GM19193 (cell line): ENCODE results near the gene OR13F1.

ENCODE experiments used
- POLR2A ChIP-seq: IDR thresholded peaks from 4 replicates; pipeline ENCODE4 v1.6.1; 2011; ENCODE audit not compliant: insufficient read depth, insufficient read length; ENCODE audit errors: extremely low read depth

OR13F1 gene, protein sequence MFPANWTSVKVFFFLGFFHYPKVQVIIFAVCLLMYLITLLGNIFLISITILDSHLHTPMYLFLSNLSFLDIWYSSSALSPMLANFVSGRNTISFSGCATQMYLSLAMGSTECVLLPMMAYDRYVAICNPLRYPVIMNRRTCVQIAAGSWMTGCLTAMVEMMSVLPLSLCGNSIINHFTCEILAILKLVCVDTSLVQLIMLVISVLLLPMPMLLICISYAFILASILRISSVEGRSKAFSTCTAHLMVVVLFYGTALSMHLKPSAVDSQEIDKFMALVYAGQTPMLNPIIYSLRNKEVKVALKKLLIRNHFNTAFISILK

GRCh38 chr9:104503963-104504362 lies at the start of gene OR13F1:
Gene OR13F1 (plus strand): TSS chr9:104504263. CDS start chr9:104504263, 0 bp downstream.
- no peak for TF ChIP-seq POLR2A

GRCh38 chr9:104456831-104457230 lies 47.2 kb upstream of the OR13F1 start:
- no peak for TF ChIP-seq POLR2A

DNA sequence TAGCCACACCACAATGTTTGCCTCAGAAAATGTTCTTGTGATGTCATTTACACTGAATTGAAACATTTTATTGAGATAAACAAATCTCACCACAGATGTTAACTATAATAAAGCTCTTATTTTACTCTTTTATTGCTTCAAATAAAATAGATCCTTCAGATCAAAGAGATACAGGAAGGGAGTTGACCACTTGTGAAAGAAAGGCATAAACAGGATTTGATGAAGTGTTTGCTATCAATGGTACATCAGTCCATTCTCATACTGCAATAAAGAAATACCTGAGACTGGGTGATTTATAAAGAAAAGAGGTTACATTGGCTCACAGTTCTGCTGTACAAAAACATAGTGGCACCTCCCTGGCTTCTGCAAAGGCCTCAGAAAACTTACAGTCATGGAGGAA lies 40.2 kb upstream of the OR13F1 start:
- TF ChIP-seq POLR2A = no peak

DNA sequence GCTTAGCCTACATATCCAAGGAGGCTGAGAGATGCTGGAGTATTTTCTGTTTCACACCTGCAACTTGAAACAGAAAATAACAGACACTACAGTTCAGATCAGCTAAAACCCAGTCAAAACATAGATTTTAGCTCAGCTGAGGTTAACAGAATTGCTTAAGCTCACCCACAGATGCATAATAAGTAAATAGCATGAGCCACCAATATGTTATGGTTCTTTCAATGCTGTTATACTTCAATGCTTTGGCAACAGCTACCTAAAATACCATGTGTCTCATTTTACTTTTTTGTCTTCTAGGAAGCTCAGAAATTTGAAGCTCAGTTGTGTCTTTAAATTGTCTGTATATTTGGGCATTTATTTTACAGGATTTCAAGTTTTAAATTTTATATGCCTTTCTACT lies 35.8 kb upstream of the OR13F1 start:
- TF ChIP-seq POLR2A = no peak

- no peak for TF ChIP-seq POLR2A
Measured at GRCh38 chr9:104482921-104483570, 21.0 kb upstream of the OR13F1 start.

- no peak for TF ChIP-seq POLR2A
Measured at GRCh38 chr9:104485014-104485413, 19.0 kb upstream of the OR13F1 start.

GRCh38 chr9:104494808-104495207 lies 9.3 kb upstream of the OR13F1 start:
- TF ChIP-seq POLR2A = no peak

- TF ChIP-seq POLR2A = no peak
Measured at GRCh38 chr9:104503440-104503839, 623 bp upstream of the OR13F1 start.

DNA sequence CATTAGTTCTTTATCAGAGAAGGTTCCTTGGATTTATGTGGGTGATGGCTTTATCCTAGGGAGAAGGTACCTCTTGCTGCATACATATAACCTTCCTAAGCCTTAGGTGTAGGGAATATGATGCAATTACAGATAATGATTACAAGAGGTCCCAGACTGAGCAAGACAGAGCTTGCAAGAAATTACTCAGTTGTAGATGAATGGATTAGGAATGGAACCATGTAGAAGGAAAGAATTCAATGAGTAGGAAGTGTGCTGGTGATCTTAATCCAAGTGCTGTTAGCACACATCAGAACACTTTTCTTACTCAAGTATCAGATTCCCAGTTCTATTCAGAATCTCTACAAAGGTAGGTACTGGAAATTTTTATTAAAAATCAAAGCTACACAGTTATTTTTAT lies 2.5 kb downstream of the OR13F1 start:
- TF ChIP-seq POLR2A = no peak

GRCh38 chr9:104514901-104515300 lies 10.8 kb downstream of the OR13F1 start:
- TF ChIP-seq POLR2A = no peak

GRCh38 chr9:104527109-104527508 lies 23.0 kb downstream of the OR13F1 start, which contains the start of gene OR13C4:
Gene OR13C4 (minus strand): TSS chr9:104527209. CDS start chr9:104527209, 0 bp downstream.
- no peak for TF ChIP-seq POLR2A

- no peak for TF ChIP-seq POLR2A
Measured at GRCh38 chr9:104536756-104537155, 32.7 kb downstream of the OR13F1 start, which contains the start of gene OR13C3. Gene OR13C3 (minus strand): TSS chr9:104536856. CDS start chr9:104536723, 133 bp downstream.

DNA sequence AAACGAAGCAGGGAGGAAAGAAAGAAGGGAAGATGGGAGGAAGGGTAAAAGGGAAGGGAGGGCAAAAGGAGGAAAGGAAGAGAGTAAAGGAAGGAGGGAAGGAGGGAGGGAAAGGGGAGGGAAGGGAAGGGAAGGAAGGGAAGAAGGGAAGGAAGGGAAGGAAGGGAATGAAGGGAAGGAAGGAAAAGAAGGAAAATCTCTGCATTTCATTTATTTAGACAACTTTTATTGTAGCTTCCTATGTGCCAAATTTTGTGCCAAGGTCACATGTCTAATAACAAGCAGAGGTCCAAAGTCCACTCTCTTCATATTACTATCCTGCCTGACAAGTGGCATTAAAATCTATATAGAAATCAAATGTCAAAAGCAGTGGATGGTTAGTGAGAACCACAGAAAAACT lies 35.2 kb downstream of the OR13F1 start:
- TF ChIP-seq POLR2A = no peak

- TF ChIP-seq POLR2A = no peak
Measured at GRCh38 chr9:104544644-104545043, 40.6 kb downstream of the OR13F1 start.

DNA sequence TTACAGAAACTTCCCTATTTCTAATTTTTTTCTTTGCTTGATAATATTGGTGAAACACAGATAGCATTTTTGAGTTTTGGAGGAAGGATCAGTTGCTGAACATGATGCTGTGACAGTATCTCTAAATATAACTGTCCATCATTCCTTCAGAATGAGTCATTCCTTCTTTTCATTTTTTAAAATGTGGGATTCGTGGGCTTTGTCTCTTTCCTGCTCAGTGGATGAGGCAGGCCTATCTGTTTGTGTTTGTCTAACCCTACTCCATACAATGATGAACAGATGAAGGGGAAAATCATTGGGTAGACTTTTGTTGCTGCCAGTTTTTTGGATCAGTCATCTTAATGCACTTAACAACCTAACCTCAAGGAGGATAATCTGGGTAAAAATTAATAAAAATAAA lies 49.2 kb downstream of the OR13F1 start:
- no peak for TF ChIP-seq POLR2A
